Coronary artery (tissue), 2 donors: Measurements from ENCODE around the gene USP28.

Experiments
- DNase-seq: peaks from one replicate; pipeline ENCODE4 v3.0.0-alpha.2; 2017; ENCODE audit warnings: low spot score
- H3K27ac ChIP-seq, 2 donors: fragments of 200-600 bp; sonication (generic); one replicate each; pipeline ENCODE4 v1.5.1; 2016 to 2019
- H3K4me3 ChIP-seq: fragments of 200-600 bp; sonication (generic); 2 replicates; pipeline ENCODE4 v1.5.1; 2016; ENCODE audit warnings: mild to moderate bottlenecking, moderate library complexity
- CTCF ChIP-seq: fragments of 200-600 bp; sonication (generic); IDR thresholded peaks from one replicate; pipeline ENCODE4 v1.5.1; 2019; ENCODE audit warnings: antibody characterized with exemption

The USP28 gene

DNA sequence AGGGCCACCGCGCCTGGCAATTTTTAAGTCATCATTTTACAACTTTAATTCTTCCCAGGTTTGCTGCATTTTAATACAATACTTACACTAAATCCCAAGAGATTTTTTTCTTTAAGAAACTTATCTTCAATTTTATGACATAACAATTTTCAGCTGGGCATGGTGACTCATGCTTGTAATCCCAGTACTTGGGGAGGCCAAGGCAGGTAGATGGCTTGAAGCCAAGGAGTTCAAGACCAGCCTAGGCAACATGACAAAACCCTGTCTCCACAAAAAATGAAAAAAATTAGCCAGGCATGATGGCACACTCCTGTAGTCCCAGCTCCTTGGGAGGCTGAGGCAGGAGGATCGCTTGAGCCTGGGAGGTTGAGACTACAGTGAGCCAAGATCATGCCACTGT is 56.9 kb downstream of the USP28 start:
- H3K27ac ChIP-seq: no peak overlapping the region
- no peak overlapping the region for H3K4me3 ChIP-seq
- no peak for TF ChIP-seq CTCF
- DNase-seq: no peak

- Histone ChIP-seq H3K27ac (no peak overlapping the region), H3K4me3 (no peak overlapping the region)
- no peak for TF ChIP-seq CTCF
- no peak for DNase-seq
These were observed 57.7 kb downstream of the USP28 start for GRCh38 chr11:113817626-113818025.

GRCh38 chr11:113817162-113817561 is 58.2 kb downstream of the USP28 start:
- Histone ChIP-seq H3K4me3 (no peak overlapping the region), H3K27ac (no peak overlapping the region)
- TF ChIP-seq CTCF: no peak
- DNase-seq: no peak

- Histone ChIP-seq H3K4me3 (no peak overlapping the region), H3K27ac (no peak overlapping the region)
- no peak for DNase-seq
- no peak for TF ChIP-seq CTCF
These were observed 61.2 kb downstream of the USP28 start for GRCh38 chr11:113814181-113814580.

DNA sequence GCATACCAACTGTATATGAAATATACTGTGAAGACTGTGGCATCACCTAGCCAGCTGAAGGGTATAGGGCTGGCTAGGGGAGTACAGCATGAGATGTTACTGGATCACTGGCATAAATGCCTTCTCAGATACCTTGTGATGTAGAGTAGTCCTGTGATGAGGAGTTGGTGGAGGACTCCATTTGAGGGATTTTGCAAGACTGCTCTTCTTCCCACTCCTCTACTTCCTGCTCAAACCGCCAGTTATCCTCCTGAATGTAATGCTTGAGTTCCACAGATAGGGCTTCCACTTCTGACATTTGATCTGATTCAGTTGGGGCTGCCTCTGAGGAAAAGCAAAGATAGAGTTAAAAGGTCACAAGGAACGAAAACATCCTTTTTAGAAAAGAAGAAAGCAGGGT is 66.4 kb downstream of the USP28 start:
- no peak overlapping the region for H3K27ac ChIP-seq
- DNase-seq: no peak
- no peak overlapping the region for H3K4me3 ChIP-seq
- TF ChIP-seq CTCF: no peak

DNA sequence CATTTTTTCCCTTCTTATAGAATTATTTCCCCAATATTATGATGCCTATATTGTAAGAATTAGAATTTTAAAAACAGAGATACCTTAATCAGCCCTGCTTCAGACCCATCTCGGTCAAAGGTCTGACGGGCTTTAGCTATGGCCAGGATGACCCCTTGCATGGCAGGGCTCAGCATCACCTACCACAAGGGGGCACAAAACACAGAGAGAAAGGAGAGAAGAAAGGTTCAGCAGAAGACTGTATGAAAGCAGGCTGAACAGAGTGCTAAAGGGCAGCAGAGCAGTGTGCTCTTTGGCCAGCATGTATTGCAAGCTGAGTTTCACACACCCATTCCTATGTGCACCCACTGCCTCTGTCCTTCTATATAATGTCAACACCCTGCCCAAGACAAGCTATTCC is 69.0 kb downstream of the USP28 start:
- Histone ChIP-seq H3K27ac (no peak overlapping the region), H3K4me3 (no peak overlapping the region)
- no peak for TF ChIP-seq CTCF
- no peak for DNase-seq

- no peak overlapping the region for H3K4me3 ChIP-seq
- H3K27ac ChIP-seq: no peak overlapping the region
- no peak for TF ChIP-seq CTCF
- no peak for DNase-seq
These were observed 69.7 kb downstream of the USP28 start for GRCh38 chr11:113805640-113806039.
